SK-N-SH (cell line): ENCODE measurements around the gene MPPED2. TPM values are rescaled to one million over a fixed set of nuclear protein-coding genes. Genes with fewer than 3 reads are reported as not detected.

Experiments used
- CTCF ChIA-PET: fragments of 300-600, 350-600 bp; formaldehyde crosslinking; extraction: SDS; loops from one replicate; lab custom pipeline; 2021; lab: Yijun Ruan, JAX
- POLR2A ChIA-PET: fragments of 350-600 bp; sonication (Branson Sonifier 250); formaldehyde crosslinking; extraction: SDS; loops from one replicate; lab custom pipeline; 2020; ENCODE audit warnings: antibody characterized with exemption, inconsistent platforms; lab: Yijun Ruan, JAX
- DNase-seq: peaks from one replicate; pipeline ENCODE4 v3.0.0; 2012
- H2AFZ ChIP-seq: fragments of 200-600 bp; sonication (generic); 2 replicates; pipeline ENCODE4 v1.8.1; 2016; ENCODE audit warnings: antibody characterized with exemption, mild to moderate bottlenecking, low read depth
- H3F3A ChIP-seq: fragments of 200-600 bp; sonication (generic); replicated peaks from 2 replicates; pipeline ENCODE3; 2016; ENCODE audit warnings: antibody characterized with exemption, mild to moderate bottlenecking; ENCODE audit not compliant: insufficient read depth
- H3K27ac ChIP-seq, 2 experiments: fragments of 200-500 bp in 1 of 2; fragments of 200-600 bp in 1 of 2; sonication (Bioruptor generic) in 1 of 2; sonication (generic), shearing (Covaris generic) in 1 of 2; 2 replicates each; pipeline versions ENCODE4 v1.5.1 to v1.6.1; 2014 to 2016; ENCODE audit warnings: low read depth in 2 of 2, inconsistent platforms in 1 of 2, low read length in 1 of 2, mild to moderate bottlenecking in 1 of 2, mixed read lengths in 1 of 2
- H3K27me3 ChIP-seq: fragments of 200-600 bp; sonication (generic), shearing (Covaris generic); 2 replicates; pipeline ENCODE4 v1.6.1; 2016; ENCODE audit warnings: mixed run types; ENCODE audit not compliant: insufficient read depth
- H3K36me3 ChIP-seq, 2 experiments: fragments of 200-500 bp in 1 of 2; fragments of 200-600 bp in 1 of 2; sonication (Bioruptor generic) in 1 of 2; sonication (generic) in 1 of 2; replicated peaks in 1 of 2; 2 replicates each; pipeline versions ENCODE3 to v1.5.1; 2014 to 2016; ENCODE audit warnings: low read length in 1 of 2, mild to moderate bottlenecking in 1 of 2; ENCODE audit not compliant: insufficient read depth in 2 of 2, control insufficient read depth in 1 of 2
- H3K4me1 ChIP-seq, 2 experiments: fragments of 200-500 bp in 1 of 2; fragments of 200-600 bp in 1 of 2; sonication (Bioruptor generic) in 1 of 2; sonication (generic), shearing (Covaris generic) in 1 of 2; 2 replicates each; pipeline versions ENCODE4 v1.5.1 to v1.6.1; 2014 to 2016; ENCODE audit warnings: low read depth in 1 of 2, low read length in 1 of 2, mixed run types in 1 of 2; ENCODE audit not compliant: insufficient read depth in 2 of 2, control insufficient read depth in 1 of 2
- H3K4me2 ChIP-seq: fragments of 200-600 bp; sonication (generic), shearing (Covaris generic); 2 replicates; pipeline ENCODE4 v1.6.1; 2017; ENCODE audit warnings: mixed run types
- H3K4me3 ChIP-seq, 2 experiments: fragments of 200-500 bp in 1 of 2; fragments of 200-600 bp in 1 of 2; sonication (Bioruptor generic) in 1 of 2; sonication (generic), shearing (Covaris generic) in 1 of 2; 2 replicates each; pipeline versions ENCODE4 v1.5.1 to v1.8.1; 2014 to 2016; ENCODE audit warnings: low read depth in 2 of 2, inconsistent platforms in 1 of 2, low read length in 1 of 2, mild to moderate bottlenecking in 1 of 2, mixed read lengths in 1 of 2, moderate library complexity in 1 of 2
- H3K79me2 ChIP-seq: fragments of 200-600 bp; sonication (generic); 2 replicates; pipeline ENCODE4 v1.8.1; 2017; ENCODE audit warnings: mild to moderate bottlenecking; ENCODE audit not compliant: insufficient read depth
- H3K9ac ChIP-seq: fragments of 200-600 bp; sonication (generic); 2 replicates; pipeline ENCODE4 v1.6.1; 2017; ENCODE audit warnings: mixed run types
- H3K9me2 ChIP-seq: fragments of 200-600 bp; sonication (generic); 2 replicates; pipeline ENCODE4 v1.6.1; 2017; ENCODE audit warnings: mixed run types
- H3K9me3 ChIP-seq: fragments of 200-600 bp; sonication (generic); 2 replicates; pipeline ENCODE4 v1.6.1; 2017; ENCODE audit warnings: mixed run types, mild to moderate bottlenecking, moderate library complexity
- H4K20me1 ChIP-seq: fragments of 200-600 bp; sonication (generic); 2 replicates; pipeline ENCODE4 v1.6.1; 2017; ENCODE audit warnings: mild to moderate bottlenecking, mixed run types; ENCODE audit not compliant: insufficient read depth
- EP300 ChIP-seq, 2 experiments: IDR thresholded peaks; 2 replicates each; pipeline versions ENCODE4 v1.4.0 to v1.6.1; 2012; ENCODE audit warnings: borderline replicate concordance in 1 of 2, low read depth in 1 of 2, low read length in 1 of 2
- FOSL2 ChIP-seq: IDR thresholded peaks from 2 replicates; pipeline ENCODE4 v1.4.0; 2012; ENCODE audit warnings: low read depth, mild to moderate bottlenecking, moderate library complexity, borderline replicate concordance
- FOXM1 ChIP-seq: IDR thresholded peaks from 2 replicates; pipeline ENCODE4 v1.4.0; 2012; ENCODE audit warnings: low read depth, mild to moderate bottlenecking
- GABPA ChIP-seq: IDR thresholded peaks from 2 replicates; pipeline ENCODE4 v1.4.0; 2012; ENCODE audit warnings: low read depth, mild to moderate bottlenecking
- MEF2A ChIP-seq: IDR thresholded peaks from 2 replicates; pipeline ENCODE4 v1.4.0; 2012; ENCODE audit warnings: low read depth, borderline replicate concordance
- NFIC ChIP-seq: IDR thresholded peaks from 2 replicates; pipeline ENCODE4 v1.4.0; 2012; ENCODE audit warnings: borderline replicate concordance
- POLR2AphosphoS5 ChIP-seq: IDR thresholded peaks from 2 replicates; pipeline ENCODE4 v1.6.1; 2012; ENCODE audit warnings: low read depth, low read length
- RAD21 ChIP-seq: IDR thresholded peaks from 2 replicates; pipeline ENCODE4 v1.6.1; 2012; ENCODE audit warnings: mild to moderate bottlenecking, low read length
- SIN3A ChIP-seq: IDR thresholded peaks from 2 replicates; pipeline ENCODE4 v1.6.1; 2012; ENCODE audit warnings: low read depth, mild to moderate bottlenecking, low read length, moderate library complexity, borderline replicate concordance
- TEAD4 ChIP-seq: IDR thresholded peaks from 2 replicates; pipeline ENCODE4 v1.4.0; 2012; ENCODE audit warnings: mild to moderate bottlenecking, borderline replicate concordance; ENCODE audit not compliant: insufficient read depth
- YY1 ChIP-seq: IDR thresholded peaks from 2 replicates; pipeline ENCODE4 v1.4.0; 2012; ENCODE audit warnings: low read depth, mild to moderate bottlenecking
- WGBS: methylation state at CpG from one replicate; pipeline ENCODE4 v1.1.6; 2017; ENCODE audit warnings: low lambda C conversion rate; 5-methylcytosine and 5-hydroxymethylcytosine counted together
- polyA plus RNA-seq, 3 experiments: library from polyadenylated mRNA; depleted of rRNA; stranded (reverse); fragments of >200 nt; gene quantifications; 2 replicates each; pipeline ENCODE4 v1.2.3, GENCODE V29; 2012
- TF ChIP-seq, protein P1 (sequence below): fragments of 150-350 bp; IDR thresholded peaks from 2 replicates; pipeline ENCODE4 v1.6.1; 2017; ENCODE audit warnings: antibody characterized with exemption, low read length, low read depth, borderline replicate concordance

Gene MPPED2
- polyA plus RNA-seq, 1 of the 3 experiments (the other 2 are of a cell fraction) = 0.05 TPM

DNA sequence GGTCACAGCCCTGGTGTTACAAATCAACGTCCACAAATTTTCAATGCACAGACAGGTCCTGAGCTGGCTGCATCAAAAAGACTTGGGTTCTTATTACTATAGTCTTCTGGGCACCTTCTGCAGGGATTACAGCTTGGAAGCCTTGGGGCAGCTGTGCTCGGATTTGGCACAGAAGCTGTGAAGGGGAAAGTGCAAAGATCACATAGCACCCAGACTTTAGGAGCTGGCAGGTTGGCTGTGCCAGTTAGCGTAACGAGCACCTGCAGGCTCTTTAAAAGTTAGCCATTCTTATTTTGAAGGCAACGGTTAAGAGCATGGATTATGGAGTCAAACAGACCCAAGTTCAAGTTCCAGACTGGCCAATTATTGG is 162.9 kb downstream of the MPPED2 start (continued):
- TF ChIP-seq, protein P1, sequence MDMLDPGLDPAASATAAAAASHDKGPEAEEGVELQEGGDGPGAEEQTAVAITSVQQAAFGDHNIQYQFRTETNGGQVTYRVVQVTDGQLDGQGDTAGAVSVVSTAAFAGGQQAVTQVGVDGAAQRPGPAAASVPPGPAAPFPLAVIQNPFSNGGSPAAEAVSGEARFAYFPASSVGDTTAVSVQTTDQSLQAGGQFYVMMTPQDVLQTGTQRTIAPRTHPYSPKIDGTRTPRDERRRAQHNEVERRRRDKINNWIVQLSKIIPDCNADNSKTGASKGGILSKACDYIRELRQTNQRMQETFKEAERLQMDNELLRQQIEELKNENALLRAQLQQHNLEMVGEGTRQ = no peak
- TF ChIP-seq FOXM1 (no peak), GABPA (no peak), FOSL2 (no peak), NFIC (no peak), YY1 (no peak)
- TF ChIP-seq, all 33 proteins: peak for 0

DNA sequence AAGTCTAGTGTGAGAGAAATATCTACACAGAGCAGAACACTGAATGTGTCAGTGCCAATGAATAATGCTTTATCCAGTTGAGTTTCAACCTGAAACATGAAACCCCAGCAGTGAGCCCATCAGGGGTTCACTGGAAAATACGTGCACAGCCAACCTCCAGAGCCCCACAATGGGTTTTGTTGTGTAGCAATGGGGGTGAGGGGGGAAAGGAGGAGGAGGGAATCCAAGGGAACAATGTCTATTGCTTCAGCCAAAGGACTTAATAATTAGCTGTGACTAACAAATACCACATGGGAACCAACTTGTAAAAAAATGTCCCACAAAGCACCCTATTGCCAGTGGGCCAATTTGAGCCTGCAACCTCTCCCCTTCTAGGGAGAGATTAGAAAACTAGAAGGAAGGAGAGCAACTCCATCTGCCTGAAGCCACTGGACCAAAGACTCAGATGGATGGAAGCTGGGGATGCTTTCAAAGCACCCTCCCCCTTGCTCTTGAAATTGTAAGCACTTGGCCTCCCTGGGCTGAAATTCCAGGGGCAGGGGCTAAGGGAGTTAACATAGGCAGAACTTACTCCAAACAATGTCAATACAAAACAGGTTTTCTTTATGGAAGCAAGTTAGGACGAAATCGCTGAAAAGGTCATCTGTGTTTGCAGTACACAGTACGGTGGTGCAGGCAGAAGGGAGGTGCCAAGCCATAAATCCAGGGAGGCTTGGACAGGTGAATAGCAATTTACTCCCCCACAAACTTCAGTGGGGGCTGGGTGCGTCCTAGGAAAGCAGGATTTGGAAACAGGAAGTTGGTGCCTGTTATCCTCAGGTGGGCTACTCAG is 163.5 kb downstream of the MPPED2 start:
- DNase-seq = no peak
- no peak overlapping the region for H3K4me3 ChIP-seq
- H3K79me2 ChIP-seq = no peaks in the 10 kb centered on the region
- TF ChIP-seq MEF2A (no peak), EP300 (IDR thresholded peaks at IDR 0.05; ENCODE audit: borderline replicate concordance in 1 of 2, low read depth in 1 of 2, low read length in 1 of 2) (no peak), RAD21 (no peak), TEAD4 (no peak), NFIC (no peak), FOSL2 (no peak)
- TF ChIP-seq, protein P1 = no peak
- ChIA-PET POLR2A (no interaction called here), CTCF (interaction anchor here (1.1 kb wide), 1 partner anchor 353 kb away, joined by 4 read pairs; no protein-coding TSS in a partner anchor)
- peaks cover 0 to 14% of the 10 kb centered on the region in 2 experiments; a peak in 2 of 4 replicates for H3K4me1 ChIP-seq
- no peaks in the 10 kb centered on the region for H3K27me3 ChIP-seq
- H4K20me1 ChIP-seq = no peaks in the 10 kb centered on the region
- no peaks in the 10 kb centered on the region for H3F3A ChIP-seq
- H3K27ac ChIP-seq = no peak overlapping the region
- WGBS = 29% methylated on average over 5 of the region's 5 CpGs
- no peak overlapping the region for H2AFZ ChIP-seq
- no peaks in the 10 kb centered on the region for H3K36me3 ChIP-seq
- no peaks in the 10 kb centered on the region for H3K9me3 ChIP-seq
- no peaks in the 10 kb centered on the region for H3K9me2 ChIP-seq
- H3K9ac ChIP-seq = no peak overlapping the region
- H3K4me2 ChIP-seq = no peak overlapping the region

DNA sequence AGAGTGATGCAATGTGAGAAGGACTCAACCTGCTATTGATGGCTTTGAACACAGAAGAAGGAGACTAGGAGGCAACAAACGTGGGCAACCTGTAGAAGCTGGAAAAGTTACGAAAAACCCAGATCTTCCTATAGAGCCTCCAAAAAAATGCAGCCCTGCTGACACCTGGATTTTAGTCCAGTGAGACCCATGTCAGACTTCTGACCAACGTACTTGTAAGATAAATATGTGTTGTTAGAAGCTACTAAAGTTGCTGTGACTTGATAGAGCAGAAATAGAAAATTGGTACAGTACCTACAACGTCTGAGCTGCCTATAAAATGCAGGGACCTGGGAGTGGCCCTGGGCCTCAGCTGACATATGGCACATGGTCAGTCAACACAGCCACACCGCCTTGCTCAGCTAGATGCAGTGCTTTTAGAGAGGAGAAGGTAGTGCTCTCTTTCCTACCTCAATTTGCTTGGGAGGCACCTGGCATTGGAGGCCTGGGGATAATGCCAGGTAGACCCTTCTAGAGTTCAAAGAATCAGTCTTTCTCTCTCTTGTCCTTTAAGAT is 165.8 kb downstream of the MPPED2 start:
- 11% methylated on average over 5 of the region's 5 CpGs for WGBS
- Histone ChIP-seq H3K9me3 (no peaks in the 10 kb centered on the region), H3K79me2 (no peaks in the 10 kb centered on the region), H3K36me3 (no peaks in the 10 kb centered on the region), H2AFZ (no peak overlapping the region), H3K27me3 (no peaks in the 10 kb centered on the region), H3K4me1 (peaks cover 0 to 6% of the 10 kb centered on the region in 2 experiments; a peak in 2 of 4 replicates)
- TF ChIP-seq POLR2AphosphoS5 = no peak
- no peak for TF ChIP-seq FOXM1
- no peak for TF ChIP-seq SIN3A
- TF ChIP-seq TEAD4 = no peak
- no peak for TF ChIP-seq FOSL2
- TF ChIP-seq, all 33 proteins: peak for 0
- Histone ChIP-seq H3K4me3 (no peak overlapping the region), H3K9ac (no peak overlapping the region), H3K27ac (no peak overlapping the region), H3K4me2 (no peak overlapping the region), H3F3A (no peaks in the 10 kb centered on the region), H4K20me1 (no peaks in the 10 kb centered on the region), H3K9me2 (no peaks in the 10 kb centered on the region)
- DNase-seq = no peak
- ChIA-PET CTCF (no interaction called here), POLR2A (no interaction called here)
